PC-3 (cell line): Measurements from ENCODE around the gene USF3.

Experiments
- CTCF ChIP-seq: fragments of 300-600 bp; sonication (generic); conservative IDR thresholded peaks from 2 replicates; pipeline ENCODE4 v1.5.1; 2017; ENCODE audit warnings: antibody characterized with exemption, low read depth, mild to moderate bottlenecking, low read length
- EZH2 ChIP-seq: fragments of 300-600 bp; sonication (generic); IDR thresholded peaks from one replicate; pipeline ENCODE4 v1.6.1; 2017; ENCODE audit warnings: antibody characterized with exemption, mild to moderate bottlenecking, low read length; ENCODE audit not compliant: unreplicated experiment

GRCh38 chr3:113623811-113624210 lies 72.6 kb downstream of the USF3 start:
- TF ChIP-seq CTCF (no peak), EZH2 (no peak)
